ENCODE data around the gene GALNT17. TPM values are rescaled to one million over a fixed set of nuclear protein-coding genes. Genes with fewer than 3 reads are reported as not detected.

Gene GALNT17
- total RNA-seq, 2 donors from 2014 or later = not detected

DNA sequence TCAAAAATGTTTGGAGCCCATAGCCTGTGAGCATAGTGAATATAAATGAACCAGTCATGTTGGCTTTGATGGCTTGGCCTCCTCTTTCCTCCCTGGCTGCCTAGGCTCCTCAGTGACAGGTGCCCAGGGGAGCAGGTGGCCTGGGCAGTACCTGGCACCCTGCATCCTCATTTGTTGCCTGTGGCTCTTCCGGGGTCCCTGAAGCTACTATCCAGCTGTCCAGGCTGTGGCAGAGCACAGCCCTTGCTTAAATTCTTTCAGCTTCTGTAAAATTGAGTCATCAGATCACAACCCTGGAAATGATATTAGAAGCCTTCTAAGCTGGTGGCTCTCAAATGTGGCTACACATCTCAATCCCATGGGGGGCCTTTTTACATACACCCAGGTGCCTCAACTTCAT lies 525.4 kb downstream of the GALNT17 start:
- ATAC-seq (replicated peaks in 1 of 2) = no peak
- no peak overlapping the region for H3K27ac Mint-ChIP-seq

GRCh38 chr7:71659622-71660021 lies 527.7 kb downstream of the GALNT17 start:
- no peaks in the 10 kb centered on the region for H3K4me1 Mint-ChIP-seq (ENCODE audit: low read depth)
- H3K4me3 Mint-ChIP-seq = no peak overlapping the region
- ATAC-seq (replicated peaks in 1 of 2) (no peak), DNase-seq (no peak)
- peaks cover 5% of the 10 kb centered on the region in 2 donors for H3K9me3 Mint-ChIP-seq
- H3K27ac Mint-ChIP-seq = no peak overlapping the region
- H3K27me3 Mint-ChIP-seq (ENCODE audit: low read depth) = no peaks in the 10 kb centered on the region
- no peaks in the 10 kb centered on the region for H3K36me3 Mint-ChIP-seq (ENCODE audit: insufficient read depth in 2 of 2)

More for the DNA sequence above, 525.4 kb downstream of the GALNT17 start:
- no peaks in the 10 kb centered on the region for H3K36me3 Mint-ChIP-seq (ENCODE audit: insufficient read depth in 2 of 2)
- no peaks in the 10 kb centered on the region for H3K4me1 Mint-ChIP-seq (ENCODE audit: low read depth)
- DNase-seq = no peak
- H3K4me3 Mint-ChIP-seq = no peak overlapping the region
- peaks cover 2 to 5% of the 10 kb centered on the region in 2 donors for H3K9me3 Mint-ChIP-seq
- no peaks in the 10 kb centered on the region for H3K27me3 Mint-ChIP-seq (ENCODE audit: low read depth)

- no peak for ATAC-seq (replicated peaks in 1 of 2)
- H3K9me3 Mint-ChIP-seq = peaks cover 4 to 8% of the 10 kb centered on the region in 2 donors
- H3K27me3 Mint-ChIP-seq (ENCODE audit: low read depth) = no peaks in the 10 kb centered on the region
- no peak overlapping the region for H3K27ac Mint-ChIP-seq
- H3K4me1 Mint-ChIP-seq (ENCODE audit: low read depth) = no peaks in the 10 kb centered on the region
- peaks cover 0 to 2% of the 10 kb centered on the region in 2 donors for H3K36me3 Mint-ChIP-seq (ENCODE audit: insufficient read depth in 2 of 2)
- no peak for DNase-seq
- no peak overlapping the region for H3K4me3 Mint-ChIP-seq
Observed at GRCh38 chr7:71661671-71662224, 529.8 kb downstream of the GALNT17 start.

DNA sequence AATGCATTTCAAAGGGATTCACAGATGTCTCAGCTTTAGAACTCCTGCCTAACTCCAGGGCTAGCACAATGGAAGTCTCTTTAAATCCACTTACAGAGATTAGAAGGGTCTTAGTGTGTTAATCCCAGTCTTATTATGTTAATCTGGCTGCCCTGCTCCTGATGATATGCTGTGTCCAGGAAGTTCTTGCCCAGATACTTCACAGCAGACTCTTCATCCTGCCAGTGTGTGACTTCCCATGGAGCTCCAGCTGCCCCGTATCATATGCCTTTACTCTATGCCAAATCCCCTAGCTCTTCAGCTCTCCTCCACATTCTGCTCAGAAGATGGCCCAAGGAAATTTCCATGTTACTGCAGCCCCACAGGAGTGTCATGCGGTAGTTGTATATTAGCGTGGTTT lies 533.8 kb downstream of the GALNT17 start:
- H3K4me3 Mint-ChIP-seq = no peak overlapping the region
- DNase-seq (no peak), ATAC-seq (replicated peaks in 1 of 2) (no peak)
- H3K4me1 Mint-ChIP-seq (ENCODE audit: low read depth) = no peaks in the 10 kb centered on the region
- peaks cover 0 to 8% of the 10 kb centered on the region in 2 donors for H3K9me3 Mint-ChIP-seq
- no peak overlapping the region for H3K27ac Mint-ChIP-seq
- H3K27me3 Mint-ChIP-seq (ENCODE audit: low read depth) = no peaks in the 10 kb centered on the region
- H3K36me3 Mint-ChIP-seq (ENCODE audit: insufficient read depth in 2 of 2) = peaks cover 0 to 4% of the 10 kb centered on the region in 2 donors

- H3K4me3 Mint-ChIP-seq = no peak overlapping the region
- H3K9me3 Mint-ChIP-seq = peaks cover 0 to 3% of the 10 kb centered on the region in 2 donors
- DNase-seq (no peak), ATAC-seq (replicated peaks in 1 of 2) (no peak)
- peaks cover 0 to 4% of the 10 kb centered on the region in 2 donors for H3K36me3 Mint-ChIP-seq (ENCODE audit: insufficient read depth in 2 of 2)
- no peak overlapping the region for H3K27ac Mint-ChIP-seq
- H3K4me1 Mint-ChIP-seq (ENCODE audit: low read depth) = no peaks in the 10 kb centered on the region
- H3K27me3 Mint-ChIP-seq (ENCODE audit: low read depth) = no peaks in the 10 kb centered on the region
Observed at GRCh38 chr7:71668572-71668971, 536.6 kb downstream of the GALNT17 start.

- DNase-seq (no peak), ATAC-seq (replicated peaks in 1 of 2) (no peak)
- Mint-ChIP-seq H3K36me3 (ENCODE audit: insufficient read depth in 2 of 2) (peaks cover 0 to 3% of the 10 kb centered on the region in 2 donors), H3K9me3 (peaks cover 0 to 6% of the 10 kb centered on the region in 2 donors), H3K4me3 (no peak overlapping the region), H3K4me1 (ENCODE audit: low read depth) (no peaks in the 10 kb centered on the region), H3K27ac (no peak overlapping the region), H3K27me3 (ENCODE audit: low read depth) (no peaks in the 10 kb centered on the region)
Observed at GRCh38 chr7:71679480-71679879, 547.5 kb downstream of the GALNT17 start.

DNA sequence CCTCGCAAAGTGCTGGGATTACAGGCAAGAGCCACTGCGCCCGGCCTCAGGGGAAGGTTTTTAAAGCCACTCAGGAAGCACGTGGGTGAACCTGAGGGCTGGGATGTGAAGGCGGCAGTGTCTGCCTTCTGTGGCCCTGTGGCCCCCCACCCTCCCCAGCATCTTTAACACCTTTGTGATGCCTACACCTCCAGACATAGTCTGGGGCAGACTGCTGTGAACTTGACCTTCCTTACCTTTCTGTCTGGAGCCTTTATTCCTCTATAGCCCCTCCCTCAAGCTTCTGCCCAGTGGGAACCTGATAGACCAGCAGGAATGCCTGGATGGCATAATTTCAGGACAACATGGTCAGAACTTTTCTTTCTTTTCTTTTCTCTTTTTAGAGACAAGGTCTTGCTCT lies 550.2 kb downstream of the GALNT17 start:
- H3K36me3 Mint-ChIP-seq (ENCODE audit: insufficient read depth in 2 of 2) = peaks cover 0 to 3% of the 10 kb centered on the region in 2 donors
- no peak overlapping the region for H3K27ac Mint-ChIP-seq
- ATAC-seq (replicated peaks in 1 of 2) = no peak
- H3K4me3 Mint-ChIP-seq = no peak overlapping the region
- no peaks in the 10 kb centered on the region for H3K27me3 Mint-ChIP-seq (ENCODE audit: low read depth)
- DNase-seq = no peak
- H3K9me3 Mint-ChIP-seq = peaks cover 0 to 6% of the 10 kb centered on the region in 2 donors
- H3K4me1 Mint-ChIP-seq (ENCODE audit: low read depth) = no peaks in the 10 kb centered on the region

DNA sequence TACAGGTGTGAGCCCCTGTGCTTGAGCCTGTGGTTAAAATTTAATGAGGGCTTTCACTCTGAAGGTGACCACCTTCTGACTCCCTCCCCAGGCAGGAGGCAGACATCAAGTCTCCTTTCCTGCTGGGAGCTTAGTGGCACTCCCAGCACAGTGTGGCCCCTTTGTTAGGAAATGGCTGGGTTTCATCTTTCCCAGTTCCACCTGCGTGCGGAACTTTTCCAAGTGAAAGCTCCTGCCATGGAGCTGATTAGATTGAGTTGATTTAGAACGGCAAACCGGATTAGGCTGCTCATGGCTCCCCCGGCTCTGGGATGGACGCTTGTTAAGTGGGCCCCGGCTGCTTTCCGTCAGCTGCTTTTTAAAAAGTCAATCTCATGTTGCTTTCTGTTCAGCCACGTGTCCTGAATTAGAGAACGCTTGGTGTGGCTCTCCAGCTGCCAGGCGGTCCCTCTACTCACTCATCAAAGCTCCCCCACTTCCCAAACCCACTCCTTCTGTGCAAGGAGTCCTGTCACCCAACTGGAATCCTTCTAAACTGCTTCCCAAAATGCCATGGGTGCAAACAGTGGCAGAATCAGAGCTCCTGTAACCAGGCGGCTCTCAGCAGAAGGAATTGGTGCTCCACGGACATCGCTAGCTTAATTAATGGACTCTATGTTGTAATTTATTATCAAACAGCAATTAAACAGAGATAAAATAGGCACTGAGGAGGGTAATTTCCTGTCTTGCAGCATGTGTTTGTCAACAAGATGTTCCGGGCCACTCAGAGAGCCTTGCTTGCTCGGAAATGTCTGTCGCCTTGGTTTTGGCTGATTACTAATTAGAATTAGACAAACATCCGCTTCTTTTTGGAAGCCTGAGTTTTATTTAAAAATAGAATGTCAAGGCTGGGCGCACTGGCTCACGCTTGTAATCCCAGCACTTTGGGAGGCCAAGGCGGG lies 551.2 kb downstream of the GALNT17 start:
- Mint-ChIP-seq H3K4me3 (no peak overlapping the region), H3K9me3 (peaks cover 0 to 6% of the 10 kb centered on the region in 2 donors), H3K36me3 (ENCODE audit: insufficient read depth in 2 of 2) (peaks cover 0 to 3% of the 10 kb centered on the region in 2 donors), H3K4me1 (ENCODE audit: low read depth) (no peaks in the 10 kb centered on the region), H3K27me3 (ENCODE audit: low read depth) (no peaks in the 10 kb centered on the region), H3K27ac (no peak overlapping the region)
- no peak for ATAC-seq (replicated peaks in 1 of 2)
- DNase-seq = no peak

- Mint-ChIP-seq H3K4me3 (no peak overlapping the region), H3K27ac (no peak overlapping the region), H3K27me3 (ENCODE audit: low read depth) (no peaks in the 10 kb centered on the region), H3K36me3 (ENCODE audit: insufficient read depth in 2 of 2) (peaks cover 0 to 1% of the 10 kb centered on the region in 2 donors), H3K9me3 (peaks cover 0 to 3% of the 10 kb centered on the region in 2 donors), H3K4me1 (ENCODE audit: low read depth) (no peaks in the 10 kb centered on the region)
- DNase-seq (no peak), ATAC-seq (replicated peaks in 1 of 2) (no peak)
Observed at GRCh38 chr7:71687286-71687685, 555.3 kb downstream of the GALNT17 start.

DNA sequence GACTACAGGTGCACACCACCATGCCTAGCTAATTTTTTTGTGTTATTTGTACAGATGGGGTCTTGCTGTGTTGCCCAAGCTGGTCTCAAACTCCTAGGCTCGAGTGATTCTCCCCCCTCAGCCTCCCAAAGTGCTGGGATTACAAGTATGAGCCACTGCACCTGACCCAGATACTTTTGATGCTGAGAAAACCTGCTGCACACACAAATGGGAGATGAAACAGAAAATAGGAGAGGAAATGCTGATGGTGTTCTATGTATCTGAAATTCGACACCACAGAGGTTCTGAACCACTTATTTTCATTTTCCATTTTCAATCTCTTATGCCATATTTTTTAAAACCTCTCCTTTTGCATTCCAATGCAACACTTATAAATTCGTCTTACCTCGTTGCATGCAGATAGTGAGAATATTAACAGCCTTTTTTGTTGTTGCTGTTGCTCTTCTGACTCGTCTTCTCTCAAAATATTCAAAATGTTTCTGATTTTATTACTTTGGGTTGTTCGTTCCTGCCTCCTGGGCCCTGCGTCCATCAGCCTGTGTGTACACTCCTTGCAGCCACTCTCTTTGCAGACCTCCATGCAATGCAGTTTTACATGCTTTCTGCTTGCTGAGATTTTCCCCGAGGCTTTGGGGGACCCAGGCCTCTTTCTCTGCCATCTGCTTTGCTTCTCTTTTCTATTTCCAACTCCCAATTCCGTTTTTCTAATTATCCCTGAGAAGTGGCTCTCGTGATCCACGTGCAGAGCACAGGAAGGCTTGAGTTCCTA lies 556.1 kb downstream of the GALNT17 start:
- no peaks in the 10 kb centered on the region for H3K27me3 Mint-ChIP-seq (ENCODE audit: low read depth)
- DNase-seq = no peak
- no peak overlapping the region for H3K4me3 Mint-ChIP-seq
- H3K27ac Mint-ChIP-seq = no peak overlapping the region
- no peak for ATAC-seq (replicated peaks in 1 of 2)
- H3K4me1 Mint-ChIP-seq (ENCODE audit: low read depth) = no peaks in the 10 kb centered on the region
- H3K9me3 Mint-ChIP-seq = peaks cover 0 to 3% of the 10 kb centered on the region in 2 donors
- H3K36me3 Mint-ChIP-seq (ENCODE audit: insufficient read depth in 2 of 2) = peaks cover 0 to 1% of the 10 kb centered on the region in 2 donors

- H3K27ac Mint-ChIP-seq = no peak overlapping the region
- H3K4me1 Mint-ChIP-seq (ENCODE audit: low read depth) = no peaks in the 10 kb centered on the region
- DNase-seq (no peak), ATAC-seq (replicated peaks in 1 of 2) (no peak)
- peaks cover 0 to 6% of the 10 kb centered on the region in 2 donors for H3K9me3 Mint-ChIP-seq
- H3K36me3 Mint-ChIP-seq (ENCODE audit: insufficient read depth in 2 of 2) = peaks cover 0 to 1% of the 10 kb centered on the region in 2 donors
- no peaks in the 10 kb centered on the region for H3K27me3 Mint-ChIP-seq (ENCODE audit: low read depth)
- no peak overlapping the region for H3K4me3 Mint-ChIP-seq
Observed at GRCh38 chr7:71691538-71691937, 559.6 kb downstream of the GALNT17 start.

DNA sequence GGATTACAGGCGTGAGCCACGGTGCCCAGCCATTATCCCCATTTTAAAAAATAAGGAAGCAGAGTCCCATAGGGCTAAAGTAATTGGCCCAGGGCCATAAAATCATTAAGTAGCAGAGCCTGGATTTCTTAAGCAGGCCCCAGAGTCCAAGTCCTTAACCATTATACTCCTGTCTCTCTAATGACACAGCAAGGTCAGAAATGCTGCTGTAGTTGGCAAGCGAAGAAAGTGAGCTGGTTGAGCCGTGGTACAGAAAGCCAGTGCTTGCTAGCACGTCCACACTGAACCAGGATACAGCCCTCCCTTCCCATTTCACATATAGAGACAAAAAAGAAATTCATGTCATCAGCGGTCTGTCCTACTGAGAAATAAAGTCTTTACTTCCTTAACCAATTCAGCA lies 562.7 kb downstream of the GALNT17 start:
- Mint-ChIP-seq H3K36me3 (ENCODE audit: insufficient read depth in 2 of 2) (peaks cover 2 to 4% of the 10 kb centered on the region in 2 donors), H3K4me1 (ENCODE audit: low read depth) (no peaks in the 10 kb centered on the region), H3K4me3 (no peak overlapping the region), H3K27ac (no peak overlapping the region), H3K9me3 (peaks cover 5 to 7% of the 10 kb centered on the region in 2 donors), H3K27me3 (ENCODE audit: low read depth) (peaks cover 7% of the 10 kb centered on the region)
- ATAC-seq (replicated peaks in 1 of 2) (no peak), DNase-seq (no peak)

- H3K36me3 Mint-ChIP-seq (ENCODE audit: insufficient read depth in 2 of 2) = peaks cover 2 to 4% of the 10 kb centered on the region in 2 donors
- no peak overlapping the region for H3K4me3 Mint-ChIP-seq
- ATAC-seq (replicated peaks in 1 of 2) = no peak
- peaks cover 5 to 7% of the 10 kb centered on the region in 2 donors for H3K9me3 Mint-ChIP-seq
- DNase-seq = no peak
- H3K27ac Mint-ChIP-seq = no peak overlapping the region
- H3K27me3 Mint-ChIP-seq (ENCODE audit: low read depth) = peaks cover 7% of the 10 kb centered on the region
- H3K4me1 Mint-ChIP-seq (ENCODE audit: low read depth) = no peaks in the 10 kb centered on the region
Observed at GRCh38 chr7:71695186-71695585, 563.2 kb downstream of the GALNT17 start.
